BJ (cell line): ENCODE data around the gene ROBO3. TPM values are rescaled to one million over a fixed set of nuclear protein-coding genes. Genes with fewer than 3 reads are reported as not detected.
A peak's percentile ranks its signal among the peaks of the same experiment; 100 is the strongest.

Experiments
- CTCF ChIA-PET: fragments of 350-600 bp; formaldehyde crosslinking; extraction: SDS; loops from one replicate; lab custom pipeline; 2021; ENCODE audit warnings: antibody characterized with exemption, inconsistent platforms; lab: Yijun Ruan, JAX
- POLR2A ChIA-PET: fragments of 300-600 bp; sonication (Branson Sonifier 250); formaldehyde crosslinking; extraction: SDS; loops from one replicate; lab custom pipeline; 2021; ENCODE audit warnings: antibody characterized with exemption; lab: Charles Lee
- DNase-seq: peaks from one replicate; pipeline ENCODE4 v3.0.0-alpha.2; 2011; ENCODE audit warnings: low read depth
- H3K27me3 ChIP-seq: 2 replicates; pipeline ENCODE4 v1.6.0; 2011; ENCODE audit warnings: low read length; ENCODE audit not compliant: control insufficient read depth, insufficient read depth
- H3K36me3 ChIP-seq: 2 replicates; pipeline ENCODE4 v1.5.1; 2011; ENCODE audit warnings: low read length; ENCODE audit not compliant: control insufficient read depth, insufficient read depth
- H3K4me3 ChIP-seq: 2 replicates; pipeline ENCODE4 v1.5.1; 2011; ENCODE audit warnings: low read depth, mild to moderate bottlenecking, control low read depth, low read length
- polyA plus RNA-seq: library from polyadenylated mRNA; depleted of rRNA; stranded (reverse); fragments of >200 nt; gene quantifications from 2 replicates; pipeline ENCODE4 v1.2.3, GENCODE V29; 2011
- TF ChIP-seq, protein P1 (sequence below): IDR thresholded peaks from 2 replicates; pipeline ENCODE4 v1.5.1; 2011; ENCODE audit warnings: low read depth, mild to moderate bottlenecking, control low read depth, inconsistent platforms, low read length, moderate library complexity; ENCODE audit not compliant: insufficient read depth

Gene ROBO3
- polyA plus RNA-seq, 1 experiment, result 27.8 TPM

DNA sequence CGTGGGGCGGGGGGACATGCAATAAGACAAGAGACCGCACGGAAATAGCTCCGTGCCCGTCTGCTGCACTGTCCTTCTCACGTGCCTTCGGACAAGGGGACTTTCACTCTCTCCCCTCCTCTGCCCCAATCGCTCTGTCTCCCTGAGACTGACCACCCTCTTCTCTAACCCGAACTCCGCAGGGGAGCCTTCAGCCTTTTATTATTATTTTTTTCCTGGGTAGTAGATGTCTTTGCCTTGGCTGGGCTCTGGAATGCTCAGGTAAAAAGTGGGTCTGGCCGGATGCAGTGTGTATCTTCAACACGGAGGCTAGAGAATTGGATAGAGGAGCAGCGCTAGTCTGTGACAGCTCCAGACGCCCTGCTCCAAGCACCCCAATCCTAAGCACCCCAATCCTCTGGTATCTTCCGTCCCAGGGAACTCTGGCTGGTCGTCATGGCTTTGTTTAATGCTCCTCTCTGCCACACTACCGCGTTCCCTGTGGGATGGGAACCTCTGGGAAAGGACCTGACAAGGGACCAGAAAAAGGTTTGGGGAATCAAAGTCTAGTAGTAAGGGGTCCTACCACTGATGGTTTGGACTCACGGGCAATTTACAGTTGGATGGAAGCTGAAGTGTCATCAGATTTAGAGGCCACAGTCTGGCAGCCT lies 25.1 kb upstream of the ROBO3 start:
- H3K4me3 ChIP-seq, result peak overlapping the region; percentile 21; the same call in 1 of the 2 replicates
- CTCF ChIA-PET, result interaction anchor here (0.8 to 5.8 kb wide), 4 partner anchors 13 to 170 kb away, joined by 3 to 65 read pairs (median 17); partner anchors contain the start of gene ROBO3

DNA sequence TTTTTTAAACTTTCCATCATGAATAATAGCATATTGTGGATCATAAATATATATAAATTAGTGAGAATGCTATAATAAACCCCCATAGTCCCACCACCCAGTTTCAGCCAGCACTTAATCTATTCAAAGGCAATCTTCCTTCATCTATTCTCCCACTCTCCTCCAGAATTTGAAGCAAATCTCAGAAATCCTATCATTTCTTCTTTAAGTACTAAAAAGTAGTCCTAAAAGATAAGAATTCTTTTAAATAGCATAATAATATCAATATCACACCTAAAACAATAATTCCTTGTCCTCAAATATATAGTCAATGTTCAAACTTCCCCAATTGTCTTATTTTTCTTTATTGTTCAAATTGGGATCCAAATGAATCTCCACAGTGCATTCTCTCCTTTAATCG lies 24.6 kb upstream of the ROBO3 start:
- ChIA-PET POLR2A (no interaction called here), CTCF (interaction anchor here (1.1 to 1.5 kb wide), 2 partner anchors 26 to 589 kb away, joined by 3 read pairs; no protein-coding TSS in a partner anchor)
- no peak overlapping the region for H3K4me3 ChIP-seq
- H3K27me3 ChIP-seq, result peaks cover 58% of the 10 kb centered on the region
- H3K36me3 ChIP-seq, result no peaks in the 10 kb centered on the region
- TF ChIP-seq, protein P1, sequence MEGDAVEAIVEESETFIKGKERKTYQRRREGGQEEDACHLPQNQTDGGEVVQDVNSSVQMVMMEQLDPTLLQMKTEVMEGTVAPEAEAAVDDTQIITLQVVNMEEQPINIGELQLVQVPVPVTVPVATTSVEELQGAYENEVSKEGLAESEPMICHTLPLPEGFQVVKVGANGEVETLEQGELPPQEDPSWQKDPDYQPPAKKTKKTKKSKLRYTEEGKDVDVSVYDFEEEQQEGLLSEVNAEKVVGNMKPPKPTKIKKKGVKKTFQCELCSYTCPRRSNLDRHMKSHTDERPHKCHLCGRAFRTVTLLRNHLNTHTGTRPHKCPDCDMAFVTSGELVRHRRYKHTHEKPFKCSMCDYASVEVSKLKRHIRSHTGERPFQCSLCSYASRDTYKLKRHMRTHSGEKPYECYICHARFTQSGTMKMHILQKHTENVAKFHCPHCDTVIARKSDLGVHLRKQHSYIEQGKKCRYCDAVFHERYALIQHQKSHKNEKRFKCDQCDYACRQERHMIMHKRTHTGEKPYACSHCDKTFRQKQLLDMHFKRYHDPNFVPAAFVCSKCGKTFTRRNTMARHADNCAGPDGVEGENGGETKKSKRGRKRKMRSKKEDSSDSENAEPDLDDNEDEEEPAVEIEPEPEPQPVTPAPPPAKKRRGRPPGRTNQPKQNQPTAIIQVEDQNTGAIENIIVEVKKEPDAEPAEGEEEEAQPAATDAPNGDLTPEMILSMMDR, result no peak
- DNase-seq, result no peak

More for the DNA sequence above, 25.1 kb upstream of the ROBO3 start:
- Histone ChIP-seq H3K27me3 (peaks cover 55% of the 10 kb centered on the region), H3K36me3 (no peaks in the 10 kb centered on the region)
- POLR2A ChIA-PET, result no interaction called here
- DNase-seq, result no peak
- TF ChIP-seq, protein P1, result no peak

DNA sequence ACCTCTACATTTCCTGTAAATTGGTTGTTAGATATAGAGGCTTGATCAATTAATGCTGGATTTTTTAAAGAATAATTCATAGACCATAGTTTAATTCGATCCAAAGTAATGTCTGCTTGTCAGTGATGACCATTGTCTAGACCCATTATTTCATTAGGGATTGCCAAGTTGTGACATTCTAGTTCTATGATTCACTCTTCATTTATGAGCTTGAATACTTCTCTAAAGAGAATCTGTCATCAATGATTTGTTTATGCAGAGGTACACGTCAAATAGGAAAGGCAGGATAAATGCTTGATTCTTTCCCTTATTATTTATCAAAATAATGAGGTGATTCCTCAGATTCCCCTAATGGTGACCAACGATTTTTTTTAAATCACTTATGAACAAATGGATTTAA lies 24.0 kb upstream of the ROBO3 start:
- DNase-seq, result no peak
- TF ChIP-seq, protein P1, result no peak
- H3K36me3 ChIP-seq, result no peaks in the 10 kb centered on the region
- no peak overlapping the region for H3K4me3 ChIP-seq
- ChIA-PET POLR2A (no interaction called here), CTCF (interaction anchor here (0.7 to 1.5 kb wide), 3 partner anchors 26 to 588 kb away, joined by 3 to 6 read pairs (median 3); no protein-coding TSS in a partner anchor)
- H3K27me3 ChIP-seq, result peaks cover 63% of the 10 kb centered on the region

- Histone ChIP-seq H3K4me3 (no peak overlapping the region), H3K27me3 (peaks cover 67% of the 10 kb centered on the region), H3K36me3 (no peaks in the 10 kb centered on the region)
- no peak for DNase-seq
- CTCF ChIA-PET, result interaction anchor here (0.7 to 1.5 kb wide), 3 partner anchors 25 to 587 kb away, joined by 3 to 6 read pairs (median 3); no protein-coding TSS in a partner anchor
- TF ChIP-seq, protein P1, result no peak
- POLR2A ChIA-PET, result no interaction called here
Observed at GRCh38 chr11:124841840-124842239, 23.4 kb upstream of the ROBO3 start.

DNA sequence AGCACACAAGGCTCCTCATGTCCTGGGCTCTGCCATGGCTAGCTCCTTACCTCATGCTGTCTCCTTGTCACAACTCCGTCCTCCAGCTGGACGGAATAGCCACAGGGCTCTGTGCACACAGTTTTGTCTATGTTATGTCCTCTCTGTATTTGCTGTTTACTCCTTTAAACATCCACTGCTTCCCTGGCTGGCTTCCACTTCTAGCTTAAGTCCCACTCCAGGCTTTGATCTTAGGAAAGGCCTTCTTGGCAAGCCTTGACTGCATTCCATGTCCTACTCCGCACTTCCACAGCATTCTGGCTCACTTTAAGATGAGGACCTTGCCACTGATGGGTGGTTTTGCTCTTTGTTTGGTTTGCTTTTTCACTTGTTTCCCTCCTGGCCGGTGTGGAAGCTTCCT lies 22.9 kb upstream of the ROBO3 start:
- TF ChIP-seq, protein P1, result no peak
- H3K27me3 ChIP-seq, result peaks cover 69% of the 10 kb centered on the region
- ChIA-PET POLR2A (no interaction called here), CTCF (interaction anchor here (0.7 to 3.4 kb wide), 3 partner anchors 24 to 587 kb away, joined by 3 to 21 read pairs (median 3); partner anchors contain the start of gene ROBO3)
- DNase-seq, result no peak
- H3K36me3 ChIP-seq, result no peaks in the 10 kb centered on the region
- no peak overlapping the region for H3K4me3 ChIP-seq
